Measurements from ENCODE around the gene ZNF784.

Gene ZNF784

DNA sequence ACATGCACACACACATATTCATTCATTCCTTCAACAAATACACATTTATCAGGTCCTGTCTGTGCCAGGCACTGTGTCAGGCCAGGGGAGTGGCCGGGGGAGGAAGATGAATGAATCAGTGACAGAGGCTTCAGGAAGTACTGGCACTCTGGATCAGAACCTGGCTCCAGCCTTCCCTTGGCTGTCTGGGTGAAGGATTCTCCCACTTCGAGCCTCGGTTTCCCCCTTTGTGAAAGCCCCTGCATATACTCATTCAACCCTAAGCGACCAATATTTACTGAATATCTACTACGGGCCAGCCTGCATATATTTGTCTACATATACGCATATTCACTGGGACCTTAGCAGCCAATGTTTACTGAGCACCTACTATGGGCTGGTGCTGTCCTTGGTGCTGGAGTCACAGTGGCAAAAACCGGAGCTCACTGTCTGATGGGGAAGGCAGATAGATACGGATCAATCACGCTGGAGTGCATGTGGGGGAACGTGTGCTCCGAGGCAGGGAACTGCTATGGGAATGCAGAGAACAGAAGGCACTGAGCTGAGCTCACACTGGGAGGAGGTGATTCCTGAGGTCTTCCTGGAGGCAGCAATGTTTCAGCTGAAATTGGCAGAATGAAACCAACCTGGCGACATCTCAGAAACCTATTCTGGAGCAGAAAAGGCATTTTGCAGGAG is 43.1 kb downstream of the ZNF784 start:
- TF ChIP-seq SIN3A (IDR thresholded peaks at IDR 0.05; ENCODE audit: borderline replicate concordance, insufficient read depth, low read length) (peak; percentile 79; the same call in 1 of the 2 replicates), FOXP2 (optimal IDR thresholded peaks at IDR 0.05; ENCODE audit: borderline replicate concordance, extremely low read depth, extremely low read length, insufficient read depth) (no peak), POLR2AphosphoS5 (IDR thresholded peaks at IDR 0.05; ENCODE audit: low read depth, low read length) (no peak), REST (IDR thresholded peaks at IDR 0.05; ENCODE audit: insufficient read depth in 1 of 2, low read depth in 2 of 2, low read length in 2 of 2) (peak; percentile 91 to 99), TAF1 (IDR thresholded peaks at IDR 0.05; ENCODE audit: borderline replicate concordance, insufficient read depth, low read length) (peak; percentile 14; the same call in 1 of the 2 replicates)

DNA sequence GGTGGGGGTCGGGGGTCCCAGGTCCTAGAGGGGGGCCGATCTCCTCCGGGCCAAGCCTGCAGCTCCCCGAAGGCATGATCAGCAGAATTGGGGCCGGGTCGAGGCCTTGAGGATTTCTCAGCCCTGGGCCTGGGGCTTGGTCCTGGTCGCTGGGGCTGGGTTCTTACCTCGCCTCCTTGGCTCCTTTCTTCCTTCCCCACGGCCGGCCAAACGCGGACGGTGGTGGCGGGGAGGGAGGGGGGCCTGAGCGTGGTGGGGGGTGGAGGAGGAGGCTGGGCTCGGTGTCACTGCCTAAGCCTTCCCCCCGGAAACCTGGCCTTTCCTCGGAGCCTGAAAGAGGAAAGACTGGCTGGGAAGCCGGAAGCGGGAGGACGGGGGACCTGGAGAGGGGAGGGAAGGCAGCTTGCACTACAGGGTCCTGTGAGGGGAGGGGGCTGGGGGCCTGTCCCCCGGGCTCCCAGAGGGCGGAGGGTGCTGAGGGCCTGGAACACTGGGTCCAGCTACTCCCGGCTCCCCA is 43.7 kb downstream of the ZNF784 start, which contains the start of gene ZNF579:
Gene ZNF579 (minus strand): TSS at position 221 of the 517 bp plus-strand sequence. CDS start 1,209 bp downstream, outside the sequence.
- TF ChIP-seq SIN3A (IDR thresholded peaks at IDR 0.05; ENCODE audit: borderline replicate concordance, insufficient read depth, low read length) (peak; percentile 24; the same call in 1 of the 2 replicates), FOXP2 (optimal IDR thresholded peaks at IDR 0.05; ENCODE audit: borderline replicate concordance, extremely low read depth, extremely low read length, insufficient read depth) (peak; percentile 23), TAF1 (IDR thresholded peaks at IDR 0.05; ENCODE audit: borderline replicate concordance, insufficient read depth, low read length) (0 out of 2 replicates have a peak, but pooled peaks have one; percentile 40), REST (IDR thresholded peaks at IDR 0.05; ENCODE audit: insufficient read depth in 1 of 2, low read depth in 2 of 2, low read length in 2 of 2) (peak in 1 of 2 experiments; percentile 71; a peak in 2 of 4 replicates), POLR2AphosphoS5 (IDR thresholded peaks at IDR 0.05; ENCODE audit: low read depth, low read length) (peak; percentile 53; the same call in 1 of the 2 replicates)

DNA sequence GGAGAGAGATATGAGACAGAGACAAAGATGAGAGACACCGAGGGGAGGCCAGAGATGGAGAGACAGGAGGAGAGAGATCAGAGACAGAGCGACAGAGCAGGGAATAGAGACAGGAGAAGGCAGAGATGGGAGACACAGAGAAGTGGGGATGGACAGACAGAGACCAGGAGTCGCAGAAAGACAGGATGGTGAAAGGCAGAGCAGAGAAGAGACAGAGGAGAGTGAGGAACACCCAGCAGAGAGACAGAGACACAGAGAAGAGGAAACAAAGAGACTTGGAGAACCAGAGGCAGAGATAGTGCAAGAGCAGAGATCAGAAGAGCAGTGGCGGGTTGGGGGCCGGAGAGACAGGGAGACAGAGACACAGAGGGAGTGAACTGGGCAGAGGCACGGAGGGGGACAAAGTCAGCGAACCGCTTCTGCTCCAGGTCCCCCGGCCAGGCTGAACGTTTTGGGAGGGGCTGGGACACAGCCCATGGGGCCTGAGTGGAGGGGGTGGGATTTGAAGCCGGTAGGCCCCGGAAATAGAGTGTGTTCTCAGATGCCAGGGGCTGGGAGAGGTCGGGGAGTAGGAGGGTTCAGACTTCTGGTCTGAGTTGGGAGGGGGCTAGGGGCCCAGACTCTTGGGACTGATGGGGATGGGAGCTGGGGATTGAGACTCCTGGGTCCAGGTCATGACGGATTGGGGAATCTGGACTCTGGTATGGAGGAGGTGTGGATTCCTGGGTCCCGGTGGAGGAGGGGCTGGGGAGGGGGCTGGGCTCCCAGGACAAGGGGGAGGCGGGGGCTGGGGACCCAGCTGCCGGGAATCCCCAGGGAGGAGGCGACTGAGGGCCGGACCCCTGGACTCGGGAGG is 44.4 kb downstream of the ZNF784 start:
- TF ChIP-seq POLR2AphosphoS5 (IDR thresholded peaks at IDR 0.05; ENCODE audit: low read depth, low read length) (no peak), REST (IDR thresholded peaks at IDR 0.05; ENCODE audit: insufficient read depth in 1 of 2, low read depth in 2 of 2, low read length in 2 of 2) (no peak), SIN3A (IDR thresholded peaks at IDR 0.05; ENCODE audit: borderline replicate concordance, insufficient read depth, low read length) (no peak), FOXP2 (optimal IDR thresholded peaks at IDR 0.05; ENCODE audit: borderline replicate concordance, extremely low read depth, extremely low read length, insufficient read depth) (no peak), TAF1 (IDR thresholded peaks at IDR 0.05; ENCODE audit: borderline replicate concordance, insufficient read depth, low read length) (no peak)

- no peak for TF ChIP-seq SIN3A (IDR thresholded peaks at IDR 0.05; ENCODE audit: borderline replicate concordance, insufficient read depth, low read length)
- TF ChIP-seq REST (IDR thresholded peaks at IDR 0.05; ENCODE audit: insufficient read depth in 1 of 2, low read depth in 2 of 2, low read length in 2 of 2), result no peak
- no peak for TF ChIP-seq FOXP2 (optimal IDR thresholded peaks at IDR 0.05; ENCODE audit: borderline replicate concordance, extremely low read depth, extremely low read length, insufficient read depth)
- TF ChIP-seq TAF1 (IDR thresholded peaks at IDR 0.05; ENCODE audit: borderline replicate concordance, insufficient read depth, low read length), result no peak
- no peak for TF ChIP-seq POLR2AphosphoS5 (IDR thresholded peaks at IDR 0.05; ENCODE audit: low read depth, low read length)
These were observed 45.3 kb downstream of the ZNF784 start for GRCh38 chr19:55578761-55579747.

All from PFSK-1 (cell line).